Right lobe of liver (tissue), 4 donors: Measurements from ENCODE around the gene SPATA6L.

ENCODE experiments used
- POLR2A ChIP-seq: fragments of 450-650 bp; IDR thresholded peaks from one replicate; pipeline ENCODE4 v1.6.1; 2017; ENCODE audit warnings: antibody characterized with exemption, mild to moderate bottlenecking
- TF ChIP-seq, protein P1 (sequence below), 4 donors: fragments of 200-600 bp in 3 of 4; fragments of 450-650 bp in 1 of 4; IDR thresholded peaks; one replicate each; pipeline versions ENCODE4 v1.5.1 to v1.8.0; 2016 to 2022; ENCODE audit warnings: antibody characterized with exemption in 4 of 4, mild to moderate bottlenecking in 2 of 4
- donor health status: DM: no; HTN: no; CAD: no.
- donor health status: DM: no; HTN: no; CAD: no.
- donor health status: DM: no; HTN: yes; CAD: no.

DNA sequence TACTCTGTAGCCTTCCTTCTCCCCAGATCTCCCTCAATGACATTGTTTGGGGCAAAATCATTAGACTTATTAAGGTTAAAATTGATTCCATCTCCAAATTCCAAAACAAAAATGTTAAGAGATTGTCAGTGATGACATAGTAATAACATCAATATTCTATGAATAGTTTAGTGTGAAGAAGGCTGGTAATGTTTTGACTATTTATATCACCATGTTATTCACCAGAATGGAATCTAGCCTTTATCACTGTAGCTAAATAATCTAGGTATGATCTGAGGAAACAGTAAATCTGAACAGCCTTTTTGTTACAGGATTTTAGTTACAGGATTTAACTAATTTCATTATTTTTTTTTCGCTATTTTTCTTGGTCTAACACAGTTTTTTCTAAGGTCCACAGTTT lies 5.1 kb downstream of the SPATA6L start:
- TF ChIP-seq, protein P1, sequence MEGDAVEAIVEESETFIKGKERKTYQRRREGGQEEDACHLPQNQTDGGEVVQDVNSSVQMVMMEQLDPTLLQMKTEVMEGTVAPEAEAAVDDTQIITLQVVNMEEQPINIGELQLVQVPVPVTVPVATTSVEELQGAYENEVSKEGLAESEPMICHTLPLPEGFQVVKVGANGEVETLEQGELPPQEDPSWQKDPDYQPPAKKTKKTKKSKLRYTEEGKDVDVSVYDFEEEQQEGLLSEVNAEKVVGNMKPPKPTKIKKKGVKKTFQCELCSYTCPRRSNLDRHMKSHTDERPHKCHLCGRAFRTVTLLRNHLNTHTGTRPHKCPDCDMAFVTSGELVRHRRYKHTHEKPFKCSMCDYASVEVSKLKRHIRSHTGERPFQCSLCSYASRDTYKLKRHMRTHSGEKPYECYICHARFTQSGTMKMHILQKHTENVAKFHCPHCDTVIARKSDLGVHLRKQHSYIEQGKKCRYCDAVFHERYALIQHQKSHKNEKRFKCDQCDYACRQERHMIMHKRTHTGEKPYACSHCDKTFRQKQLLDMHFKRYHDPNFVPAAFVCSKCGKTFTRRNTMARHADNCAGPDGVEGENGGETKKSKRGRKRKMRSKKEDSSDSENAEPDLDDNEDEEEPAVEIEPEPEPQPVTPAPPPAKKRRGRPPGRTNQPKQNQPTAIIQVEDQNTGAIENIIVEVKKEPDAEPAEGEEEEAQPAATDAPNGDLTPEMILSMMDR (IDR thresholded peaks at IDR 0.05) = no peak
- no peak for TF ChIP-seq POLR2A
